Fibroblast of mammary gland (primary cell): ENCODE data around the gene COL24A1.

Source experiments
- DNase-seq: peaks from one replicate; pipeline ENCODE4 v3.0.0-alpha.2; 2010; ENCODE audit warnings: low read depth
- H3K4me3 ChIP-seq: 2 replicates; pipeline ENCODE4 v1.5.1; 2011; ENCODE audit warnings: low read depth, mild to moderate bottlenecking, low read length, moderate library complexity; ENCODE audit not compliant: control insufficient read depth
- TF ChIP-seq, protein P1 (sequence below): conservative IDR thresholded peaks from 2 replicates; pipeline ENCODE4 v1.5.1; 2011; ENCODE audit warnings: low read depth, low read length, inconsistent platforms; ENCODE audit not compliant: control insufficient read depth, insufficient read depth

The COL24A1 gene

DNA sequence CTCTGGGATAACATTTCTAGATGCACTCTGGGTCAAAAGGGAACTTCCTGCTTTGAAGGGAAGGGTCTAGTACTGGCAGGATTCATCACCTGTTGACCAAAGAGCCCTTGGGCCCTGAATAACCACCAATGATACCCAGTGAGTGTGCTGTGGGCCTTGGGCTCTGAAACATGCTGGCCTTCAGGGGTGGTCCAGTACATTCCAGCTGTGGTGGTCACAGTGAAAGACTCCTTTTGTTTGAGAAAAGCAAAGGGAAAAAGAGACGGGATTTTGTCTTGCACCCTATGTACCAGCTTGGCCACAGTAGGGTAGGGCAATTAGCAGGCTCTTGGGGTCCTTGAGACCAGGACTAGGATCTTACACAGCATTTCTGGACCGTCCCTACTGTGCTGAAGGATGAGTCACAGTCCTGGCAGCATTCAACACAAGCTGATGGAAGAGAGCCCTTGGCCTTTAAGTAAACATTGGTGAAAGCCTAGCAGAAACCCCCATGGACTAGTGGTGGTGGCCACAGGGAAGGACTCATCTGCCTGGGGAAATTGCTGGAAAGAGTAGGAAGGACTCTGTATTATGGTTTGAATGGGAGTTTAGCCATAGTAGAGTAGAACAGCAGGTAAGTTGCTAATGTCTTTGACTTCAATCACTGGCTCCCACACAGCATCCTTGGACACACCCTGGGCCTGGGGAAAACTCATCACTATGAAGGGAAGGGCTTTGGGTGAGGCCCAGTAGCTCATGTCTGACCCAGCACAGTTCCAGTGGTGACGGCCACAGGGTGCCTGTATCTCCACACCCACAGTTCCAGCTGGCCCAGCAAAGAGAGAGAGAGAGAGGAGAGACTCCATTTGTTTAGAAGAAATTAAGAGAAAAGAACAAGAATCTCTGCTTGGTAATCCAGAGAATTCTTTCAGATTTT, 87.5 kb downstream of the COL24A1 start:
- no peak overlapping the region for H3K4me3 ChIP-seq
- DNase-seq, result peak; percentile 51
- TF ChIP-seq, protein P1, sequence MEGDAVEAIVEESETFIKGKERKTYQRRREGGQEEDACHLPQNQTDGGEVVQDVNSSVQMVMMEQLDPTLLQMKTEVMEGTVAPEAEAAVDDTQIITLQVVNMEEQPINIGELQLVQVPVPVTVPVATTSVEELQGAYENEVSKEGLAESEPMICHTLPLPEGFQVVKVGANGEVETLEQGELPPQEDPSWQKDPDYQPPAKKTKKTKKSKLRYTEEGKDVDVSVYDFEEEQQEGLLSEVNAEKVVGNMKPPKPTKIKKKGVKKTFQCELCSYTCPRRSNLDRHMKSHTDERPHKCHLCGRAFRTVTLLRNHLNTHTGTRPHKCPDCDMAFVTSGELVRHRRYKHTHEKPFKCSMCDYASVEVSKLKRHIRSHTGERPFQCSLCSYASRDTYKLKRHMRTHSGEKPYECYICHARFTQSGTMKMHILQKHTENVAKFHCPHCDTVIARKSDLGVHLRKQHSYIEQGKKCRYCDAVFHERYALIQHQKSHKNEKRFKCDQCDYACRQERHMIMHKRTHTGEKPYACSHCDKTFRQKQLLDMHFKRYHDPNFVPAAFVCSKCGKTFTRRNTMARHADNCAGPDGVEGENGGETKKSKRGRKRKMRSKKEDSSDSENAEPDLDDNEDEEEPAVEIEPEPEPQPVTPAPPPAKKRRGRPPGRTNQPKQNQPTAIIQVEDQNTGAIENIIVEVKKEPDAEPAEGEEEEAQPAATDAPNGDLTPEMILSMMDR, result no peak

DNA sequence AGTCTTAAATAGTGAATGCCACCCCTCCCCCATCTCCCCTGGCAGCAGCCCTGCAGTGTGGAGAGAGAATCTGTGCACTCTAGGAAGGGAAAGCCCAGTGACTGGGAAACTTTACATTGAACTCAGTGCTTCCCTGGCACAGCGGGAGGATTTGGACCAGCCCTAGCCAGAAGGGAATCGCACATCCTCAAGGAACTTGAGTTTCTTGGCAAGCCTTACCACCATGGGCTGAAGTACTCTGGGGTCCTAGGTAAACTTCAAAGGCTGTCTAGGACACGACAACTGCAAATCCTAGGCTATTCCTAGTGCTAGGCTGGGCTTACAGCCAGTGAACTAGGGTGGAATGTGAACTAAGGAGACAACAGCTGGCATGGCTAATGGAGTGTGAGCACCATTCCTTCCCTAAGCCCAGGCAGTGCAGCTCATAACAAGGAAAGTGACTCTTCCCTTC, 88.3 kb downstream of the COL24A1 start:
- H3K4me3 ChIP-seq, result no peak overlapping the region
- DNase-seq, result no peak
- TF ChIP-seq, protein P1, result no peak

DNA sequence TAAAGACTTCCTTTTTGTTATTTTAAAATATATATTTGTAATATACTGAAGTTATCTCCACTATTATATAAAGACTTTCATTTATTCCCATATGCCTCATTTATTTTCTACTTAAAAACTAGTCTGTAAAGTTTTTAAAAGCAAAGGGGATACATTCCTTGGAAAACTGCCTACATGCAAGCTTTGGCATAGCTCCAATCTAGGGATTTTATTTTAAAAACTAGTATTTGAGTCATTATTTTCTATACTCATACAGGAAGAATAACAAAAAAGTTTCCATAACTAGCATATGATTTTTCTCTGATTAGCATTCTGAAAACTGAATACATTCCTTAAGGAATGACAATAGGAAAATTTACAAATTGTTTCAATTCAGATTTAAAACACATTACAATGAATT, 88.9 kb downstream of the COL24A1 start:
- DNase-seq, result no peak
- H3K4me3 ChIP-seq, result no peak overlapping the region
- TF ChIP-seq, protein P1, result no peak

DNA sequence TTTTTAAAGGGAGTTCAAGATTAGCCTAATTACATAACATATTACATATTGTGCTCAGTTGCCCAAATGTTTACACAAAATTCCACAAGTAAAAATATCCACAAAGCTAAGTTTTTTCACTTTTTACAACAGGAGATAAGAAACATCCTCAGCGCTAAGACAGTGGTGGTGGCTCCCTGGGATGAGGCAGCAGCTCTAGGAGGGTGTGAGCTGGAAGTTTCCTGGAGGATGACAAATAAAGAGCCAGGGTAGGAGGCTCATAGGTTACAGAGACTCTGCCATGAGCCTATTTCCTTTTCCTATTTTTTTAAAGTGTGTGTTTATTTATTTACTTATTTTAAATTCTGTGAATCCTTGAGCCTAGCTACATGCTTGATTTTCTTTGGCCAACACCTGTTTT, 91.7 kb downstream of the COL24A1 start:
- TF ChIP-seq, protein P1, result no peak
- H3K4me3 ChIP-seq, result no peak overlapping the region
- DNase-seq, result no peak

DNA sequence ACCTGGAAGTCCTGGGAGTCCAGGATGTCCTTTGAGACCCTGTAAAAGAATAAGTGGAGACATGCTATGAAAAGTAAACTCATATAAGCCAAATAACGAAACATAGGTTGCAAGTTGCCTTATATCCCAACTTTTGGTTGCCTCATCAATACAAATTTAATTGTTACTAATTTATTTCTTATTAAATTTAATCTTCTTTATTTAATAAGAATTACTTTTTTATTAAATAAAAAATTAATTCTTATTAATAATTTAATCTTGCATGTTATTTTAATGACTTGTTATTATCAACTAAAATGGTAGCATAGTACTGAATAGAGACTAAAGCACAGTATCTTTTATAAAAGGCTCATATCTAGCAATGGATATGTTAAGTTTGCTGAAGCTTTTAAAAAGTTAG, 92.9 kb downstream of the COL24A1 start:
- H3K4me3 ChIP-seq, result no peak overlapping the region
- no peak for DNase-seq
- TF ChIP-seq, protein P1, result no peak

DNA sequence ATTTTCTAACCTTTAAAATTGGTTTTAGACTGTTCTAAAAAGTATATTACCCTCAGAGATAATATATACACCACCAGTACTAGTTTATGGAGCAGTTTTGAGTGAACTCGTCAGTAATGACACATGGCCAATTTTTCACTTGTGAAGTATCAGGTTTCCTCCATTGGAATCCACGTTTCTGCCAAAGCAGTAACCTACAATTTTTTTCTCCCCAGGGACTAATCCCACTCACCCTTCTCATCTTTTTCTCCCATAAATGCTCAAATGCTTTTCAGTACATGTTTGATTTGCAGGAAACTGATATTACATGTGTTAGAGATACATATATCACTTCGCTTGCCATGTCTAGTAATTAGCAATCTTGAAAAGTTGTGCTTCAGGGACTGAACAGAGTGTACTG, 94.1 kb downstream of the COL24A1 start:
- TF ChIP-seq, protein P1, result no peak
- DNase-seq, result peak; percentile 15
- H3K4me3 ChIP-seq, result no peak overlapping the region
